GM19468 (cell line): ENCODE measurements around the gene DMPK.

Experiments used
- ATAC-seq: cut with Tn5 transposase; IDR thresholded peaks from one replicate; pipeline ENCODE4 v1.9.1; 2021; ENCODE audit warnings: mild to moderate bottlenecking, moderate library complexity, moderate number of reproducible peaks; ENCODE audit not compliant: unreplicated experiment; ENCODE audit errors: extremely low read depth

Gene DMPK

GRCh38 chr19:45782162-45782691 is at the start of gene DMPK:
Gene DMPK (minus strand): TSS chr19:45782490. CDS start chr19:45782352, 138 bp downstream.
- ATAC-seq = no peak

GRCh38 chr19:45828945-45829344 is 46.7 kb upstream of the DMPK start:
- no peak for ATAC-seq

DNA sequence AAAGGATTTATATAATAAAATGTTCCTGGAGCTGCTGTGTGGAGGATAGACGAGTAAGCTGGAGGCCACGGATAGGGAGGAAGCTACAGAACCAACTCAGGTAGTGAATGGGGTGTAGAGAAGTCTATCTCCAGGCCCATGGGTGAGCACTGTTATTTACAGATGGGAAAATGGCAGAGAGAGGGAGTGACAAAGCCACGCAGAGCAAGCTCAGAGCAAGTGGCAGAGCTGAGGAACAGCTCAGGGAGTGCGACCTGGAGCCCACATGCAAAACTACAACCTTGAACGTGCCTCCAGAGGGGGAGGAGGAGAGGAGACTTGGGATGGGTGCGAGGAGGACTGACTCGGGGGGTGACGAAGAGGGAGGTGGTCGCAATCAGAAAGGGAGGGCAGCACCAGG is 46.2 kb upstream of the DMPK start:
- no peak for ATAC-seq

DNA sequence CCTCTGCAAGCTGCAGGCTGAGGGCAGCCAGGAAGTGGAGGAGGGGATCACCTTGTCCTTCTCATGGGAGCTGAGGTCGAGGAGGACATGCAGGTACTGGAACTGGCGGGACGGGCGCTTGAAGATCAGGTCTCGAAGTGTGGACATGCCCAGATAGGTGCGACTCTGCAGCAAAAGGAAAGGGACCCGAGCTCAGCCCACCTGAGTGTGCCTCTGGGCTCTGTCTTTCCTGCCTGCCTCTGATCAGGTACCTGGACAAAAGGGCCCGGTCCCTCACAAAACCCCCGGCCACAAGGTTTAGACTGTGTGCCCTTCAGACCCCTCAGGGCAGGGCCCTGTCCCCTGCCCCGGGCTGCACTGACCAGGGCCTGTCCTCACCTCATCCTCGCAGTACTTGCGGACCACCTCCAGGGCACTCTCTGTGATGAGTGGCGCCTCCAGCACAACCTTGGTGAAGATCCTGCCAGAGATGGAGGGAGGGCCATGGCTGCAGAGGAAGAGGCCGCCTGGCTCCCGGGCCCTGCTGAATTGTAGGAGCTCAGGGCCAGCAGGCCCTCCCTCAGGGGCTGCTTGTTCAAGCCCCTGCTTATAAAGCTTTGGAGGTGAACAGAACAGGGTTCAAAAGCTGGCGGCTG is 45.3 kb upstream of the DMPK start:
- no peak for ATAC-seq

DNA sequence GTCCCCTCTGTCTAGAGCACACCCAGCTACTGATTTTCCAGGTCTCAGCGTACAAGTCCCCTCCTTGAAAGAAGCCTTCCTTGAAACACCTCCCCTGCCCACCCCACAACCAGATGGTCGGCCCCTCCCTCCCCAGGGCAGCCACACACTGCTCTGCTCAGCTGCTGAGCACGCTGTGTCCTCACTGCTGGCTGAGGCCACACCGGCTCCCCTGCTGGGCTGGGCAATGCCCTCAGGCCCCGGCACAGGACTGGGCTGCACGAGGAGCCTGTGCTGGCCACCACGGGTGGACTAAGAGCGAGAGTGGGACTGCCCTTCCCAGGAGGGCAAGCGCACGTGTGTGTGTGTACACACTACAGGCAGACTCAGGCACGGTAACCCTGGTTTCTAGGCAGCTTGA is 44.6 kb upstream of the DMPK start:
- no peak for ATAC-seq

- no peak for ATAC-seq
These were observed 43.9 kb upstream of the DMPK start for GRCh38 chr19:45825917-45826893.

DNA sequence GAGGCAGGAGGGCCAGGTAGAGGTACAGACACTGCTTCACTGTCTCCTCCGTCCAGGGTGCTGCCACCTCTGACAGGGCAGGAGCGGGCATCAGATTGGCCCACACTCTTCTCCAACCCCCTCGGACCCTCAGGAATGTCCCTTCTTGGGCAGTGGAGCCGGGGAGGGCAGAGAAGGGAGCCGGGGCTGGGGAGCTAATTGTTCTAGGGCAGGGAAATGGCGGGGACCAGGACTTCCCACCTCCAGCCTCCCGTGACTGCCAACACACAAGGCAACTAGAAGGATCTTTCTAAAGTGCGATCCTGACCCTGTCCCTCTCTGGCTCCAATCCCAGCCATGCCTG is 42.9 kb upstream of the DMPK start:
- no peak for ATAC-seq

DNA sequence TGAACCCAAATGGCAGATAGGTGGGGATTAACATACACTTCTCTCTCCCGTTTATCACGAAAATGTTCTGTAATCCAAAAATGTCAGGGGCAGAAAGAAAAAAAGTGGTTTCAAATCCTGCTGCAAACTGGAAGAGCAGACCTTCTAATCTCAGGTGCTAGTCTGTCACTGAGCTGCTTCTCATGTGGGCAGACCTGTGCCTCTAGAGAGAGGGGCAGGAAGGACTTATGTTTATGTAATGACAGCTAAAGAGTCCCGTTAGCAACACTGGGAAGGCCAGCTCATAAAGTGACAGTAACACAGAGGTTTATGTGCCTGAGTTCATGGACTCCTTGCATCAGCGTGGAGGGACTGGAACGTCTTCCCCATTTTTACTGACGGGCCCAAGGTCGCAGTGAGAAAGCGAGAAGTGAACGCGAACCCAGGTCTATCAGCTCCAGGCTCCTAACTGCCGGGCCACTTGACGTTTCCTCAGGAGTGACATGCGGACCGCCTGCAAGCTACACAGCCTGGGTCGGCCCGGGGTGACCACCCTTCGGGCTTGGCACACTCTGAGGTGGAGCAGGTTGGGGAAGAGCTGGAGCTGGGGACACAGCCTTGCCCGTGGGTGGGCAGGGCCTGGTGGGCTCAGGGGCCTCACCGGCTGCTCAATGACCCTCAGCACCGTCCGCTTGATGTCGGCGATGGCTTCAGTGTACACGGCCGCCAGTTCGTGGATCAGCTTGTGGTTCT is 42.4 kb upstream of the DMPK start:
- ATAC-seq = no peak

DNA sequence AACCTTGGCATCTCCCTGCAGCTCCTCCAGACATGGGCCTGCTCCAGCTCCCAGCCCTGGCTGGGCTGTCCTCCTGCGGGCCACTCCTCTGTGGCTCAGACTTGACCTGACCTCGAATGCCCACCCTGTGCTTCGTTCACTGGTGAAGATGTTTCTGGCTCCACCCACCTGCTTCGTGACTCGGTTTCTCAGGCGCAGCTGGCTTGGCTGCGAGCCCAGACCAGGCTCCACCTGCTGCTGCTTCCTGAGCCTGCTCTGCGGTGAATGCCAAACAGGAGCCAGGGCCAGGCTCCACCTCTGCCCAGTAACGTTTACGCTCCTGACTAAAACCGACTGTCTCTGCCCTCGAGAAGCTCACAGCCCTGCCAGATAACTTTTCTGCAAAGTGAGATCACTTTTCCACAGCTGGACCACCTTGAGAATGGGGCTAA is 41.8 kb upstream of the DMPK start:
- no peak for ATAC-seq

- ATAC-seq = no peak
These were observed 40.9 kb upstream of the DMPK start for GRCh38 chr19:45823182-45823581.

GRCh38 chr19:45822716-45823115 is 40.4 kb upstream of the DMPK start:
- no peak for ATAC-seq

DNA sequence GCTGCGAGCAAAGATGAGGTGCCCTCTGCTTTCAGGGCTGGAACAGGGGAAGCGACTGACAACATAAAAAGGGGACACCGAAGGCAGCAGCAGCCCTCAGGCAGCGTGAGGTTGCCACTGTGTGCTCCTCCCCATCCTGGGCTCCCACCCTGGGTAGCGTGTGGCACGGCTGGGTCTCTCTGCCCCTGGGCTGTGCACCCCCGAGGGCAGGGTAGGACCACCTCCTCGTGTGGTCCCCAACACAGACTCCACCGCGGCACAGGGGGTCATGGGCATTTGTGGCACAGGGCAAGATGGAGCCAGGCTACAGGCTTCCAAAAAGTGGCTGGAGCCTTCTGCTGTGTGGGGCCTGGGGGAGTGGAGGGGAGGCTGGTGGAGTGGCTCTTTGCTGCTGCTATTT is 39.3 kb upstream of the DMPK start:
- no peak for ATAC-seq

DNA sequence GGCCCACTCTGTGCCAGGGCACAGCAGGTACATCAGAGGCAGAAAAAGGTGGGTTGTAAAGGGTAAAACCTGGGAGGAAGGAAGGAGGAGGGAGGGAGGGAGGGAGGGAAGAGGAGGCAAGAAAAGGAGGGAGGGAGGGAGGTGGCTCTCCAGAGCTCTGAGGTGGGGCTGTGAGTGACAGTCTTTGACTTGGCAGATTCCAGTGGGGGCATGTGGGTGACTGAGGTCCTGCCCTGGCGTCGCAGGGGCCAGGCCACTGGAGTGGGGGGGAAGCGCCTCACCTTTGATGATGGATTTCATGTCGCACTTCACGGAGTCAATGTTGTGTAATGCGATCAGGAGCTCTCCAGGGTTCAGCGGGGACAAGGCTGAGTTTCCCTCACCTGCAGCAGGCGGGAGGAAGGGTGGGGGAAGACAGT is 38.8 kb upstream of the DMPK start:
- no peak for ATAC-seq

GRCh38 chr19:45820413-45821102 is 38.3 kb upstream of the DMPK start:
- no peak for ATAC-seq

DNA sequence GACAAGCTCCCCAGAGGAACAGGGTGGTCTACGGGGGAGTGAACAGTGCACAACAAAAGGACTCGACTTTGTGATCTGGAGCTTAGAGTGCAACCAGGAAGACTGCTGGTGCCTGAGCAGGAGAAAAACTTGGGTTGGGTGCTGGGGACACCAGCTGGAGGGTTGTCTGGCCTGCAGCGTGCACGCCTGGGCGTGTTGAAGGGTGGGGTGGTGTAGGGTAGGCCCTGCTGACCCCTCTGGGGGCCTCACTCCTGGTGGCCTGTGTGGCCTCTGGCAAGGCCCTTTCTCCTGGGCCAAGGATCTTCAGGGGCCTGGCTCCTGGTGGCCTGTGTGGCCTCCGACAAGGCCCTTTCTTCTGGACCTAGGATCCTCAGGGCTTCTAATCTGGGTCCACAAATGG is 37.5 kb upstream of the DMPK start:
- no peak for ATAC-seq

GRCh38 chr19:45817725-45818301 is 35.5 kb upstream of the DMPK start:
- no peak for ATAC-seq

- ATAC-seq = no peak
These were observed 34.9 kb upstream of the DMPK start for GRCh38 chr19:45817010-45817724.

DNA sequence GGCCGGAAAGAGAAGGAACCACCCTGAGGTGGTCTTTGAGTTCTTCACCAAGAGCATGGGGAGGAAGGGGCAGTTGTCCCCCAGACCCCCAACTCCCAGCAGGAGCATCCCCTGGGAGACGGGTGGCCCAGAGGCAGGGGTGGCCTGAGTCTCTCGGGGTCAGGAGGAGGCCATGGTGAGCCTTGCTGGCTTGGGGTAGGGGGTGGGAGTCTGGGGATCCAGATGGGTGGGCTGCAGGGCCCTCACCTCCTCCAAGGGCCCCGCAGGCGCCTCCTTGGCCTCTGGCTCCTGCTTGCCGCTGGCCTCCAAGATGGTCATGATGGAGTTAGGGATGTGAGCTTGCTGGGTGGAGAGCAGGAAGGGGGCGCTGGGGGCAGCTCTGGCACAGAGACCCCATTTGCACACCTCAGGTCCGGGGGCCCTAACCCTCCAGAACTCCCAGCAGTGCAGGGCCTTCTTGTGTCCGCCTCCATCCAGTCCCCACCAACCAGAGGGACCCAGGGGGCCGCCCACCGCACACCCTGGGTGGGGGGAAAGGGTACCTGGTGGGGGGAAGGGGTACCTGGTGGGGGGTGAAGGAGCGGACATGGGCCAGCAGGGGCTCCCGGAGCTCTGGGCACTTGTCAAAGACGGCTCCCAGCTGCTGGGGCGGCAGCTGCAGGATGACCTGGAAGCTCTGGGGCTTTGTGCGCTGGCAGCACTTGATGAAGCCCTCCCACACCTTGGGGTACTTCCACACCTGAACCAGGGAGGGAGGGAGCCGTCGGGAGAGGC is 34.1 kb upstream of the DMPK start:
- no peak for ATAC-seq
